WTC11 (cell line): Measurements from ENCODE around the gene XPNPEP1. TPM values are rescaled to one million over a fixed set of nuclear protein-coding genes. Genes with fewer than 3 reads are reported as not detected.

Source experiments
- ATAC-seq: fragments of 200-7000 bp; cut with Tn5 transposase; 2 replicates; pipeline ENCODE4 v1.10.0; 2021; ENCODE audit warnings: mild to moderate bottlenecking, moderate library complexity
- CTCF ChIA-PET: fragments of 300-600 bp; sonication (Branson Sonifier 250); formaldehyde crosslinking; loops from one replicate; lab custom pipeline; 2021; ENCODE audit warnings: antibody characterized with exemption; lab: Charles Lee
- POLR2A ChIA-PET: fragments of 350-600 bp; sonication (Branson Sonifier 250); formaldehyde crosslinking; loops from one replicate; lab custom pipeline; 2021; ENCODE audit warnings: antibody characterized with exemption; lab: Charles Lee
- DNase-seq: peaks from one replicate; pipeline ENCODE4 v3.0.0; 2021; ENCODE audit warnings: low spot score
- H3K27ac Mint-ChIP-seq: 2 replicates; pipeline ENCODE4 v1.8.0; 2021; ENCODE audit warnings: mixed read lengths
- H3K27me3 Mint-ChIP-seq: 2 replicates; pipeline ENCODE4 v1.8.0; 2021; ENCODE audit warnings: low read depth, mild to moderate bottlenecking, moderate library complexity, mixed read lengths
- H3K36me3 Mint-ChIP-seq: 2 replicates; pipeline ENCODE4 v1.8.0; 2021; ENCODE audit warnings: mixed read lengths
- H3K4me1 Mint-ChIP-seq: 2 replicates; pipeline ENCODE4 v1.8.0; 2022; ENCODE audit warnings: mixed read lengths
- H3K4me3 Mint-ChIP-seq: 2 replicates; pipeline ENCODE4 v1.8.0; 2021; ENCODE audit warnings: mild to moderate bottlenecking, moderate library complexity, mixed read lengths
- H3K9me3 Mint-ChIP-seq: 2 replicates; pipeline ENCODE4 v1.8.0; 2021; ENCODE audit warnings: mixed read lengths
- ATF1 ChIP-seq: sonication (generic); formaldehyde crosslinking; IDR thresholded peaks from 2 replicates; pipeline ENCODE4 v1.8.1; 2023; ENCODE audit warnings: mild to moderate bottlenecking, moderate library complexity, missing genetic modification reagents
- EMX1 ChIP-seq: fragments of 250-450 bp; sonication (Bioruptor Pico); IDR thresholded peaks from 2 replicates; pipeline ENCODE4 v1.8.0; 2021; ENCODE audit warnings: mild to moderate bottlenecking
- FOXJ3 ChIP-seq: sonication (generic); formaldehyde crosslinking; IDR thresholded peaks from 2 replicates; pipeline ENCODE4 v1.9.0; 2021; ENCODE audit warnings: missing genetic modification reagents, mild to moderate bottlenecking, borderline replicate concordance
- GRHL2 ChIP-seq: fragments of 250-450 bp; sonication (Bioruptor Pico); IDR thresholded peaks from 2 replicates; pipeline ENCODE4 v1.8.0; 2022; ENCODE audit warnings: mild to moderate bottlenecking, moderate library complexity; ENCODE audit not compliant: insufficient replicate concordance, severe bottlenecking
- HMGA2 ChIP-seq: fragments of 250-450 bp; sonication (Bioruptor Pico); IDR thresholded peaks from 2 replicates; pipeline ENCODE4 v1.4.0; 2021; ENCODE audit warnings: mild to moderate bottlenecking, moderate library complexity
- IRF2 ChIP-seq: sonication (generic); formaldehyde crosslinking; IDR thresholded peaks from 2 replicates; pipeline ENCODE4 v1.8.0; 2022; ENCODE audit warnings: low read depth, missing genetic modification reagents, borderline replicate concordance
- MXD4 ChIP-seq: fragments of 250-450 bp; sonication (Bioruptor Pico); IDR thresholded peaks from 2 replicates; pipeline ENCODE4 v1.8.0; 2021; ENCODE audit warnings: mild to moderate bottlenecking, moderate library complexity, borderline replicate concordance
- NR2C2 ChIP-seq: sonication (generic); formaldehyde crosslinking; IDR thresholded peaks from 2 replicates; pipeline ENCODE4 v1.8.0; 2022; ENCODE audit warnings: mild to moderate bottlenecking, missing genetic modification reagents
- NR3C1 ChIP-seq: sonication (generic); formaldehyde crosslinking; conservative IDR thresholded peaks from 2 replicates; pipeline ENCODE4 v1.8.1; 2023; ENCODE audit warnings: low read depth, mild to moderate bottlenecking, missing genetic modification reagents
- RELA ChIP-seq: sonication (generic); formaldehyde crosslinking; IDR thresholded peaks from 2 replicates; pipeline ENCODE4 v1.8.1; 2022; ENCODE audit warnings: missing genetic modification reagents, mild to moderate bottlenecking, borderline replicate concordance
- RORB ChIP-seq: fragments of 250-450 bp; sonication (Bioruptor Pico); IDR thresholded peaks from 2 replicates; pipeline ENCODE4 v1.9.0; 2021; ENCODE audit warnings: mild to moderate bottlenecking
- SP1 ChIP-seq: sonication (generic); formaldehyde crosslinking; conservative IDR thresholded peaks from 2 replicates; pipeline ENCODE4 v1.8.1; 2022; ENCODE audit warnings: missing genetic modification reagents
- ZNF263 ChIP-seq: sonication (generic); formaldehyde crosslinking; IDR thresholded peaks from 2 replicates; pipeline ENCODE4 v1.8.1; 2022; ENCODE audit warnings: low read depth, mild to moderate bottlenecking, moderate library complexity, missing genetic modification reagents
- total RNA-seq: library from RNA; stranded (reverse); gene quantifications from 3 replicates; pipeline ENCODE4 v1.2.3, GENCODE V29; 2021
- TF ChIP-seq, protein P1 (sequence below): sonication (generic); formaldehyde crosslinking; IDR thresholded peaks from 2 replicates; pipeline ENCODE4 v1.8.0; 2023; ENCODE audit warnings: missing genetic modification reagents
- TF ChIP-seq, protein P2 (sequence below): fragments of 250-450 bp; sonication (Bioruptor Pico); IDR thresholded peaks from 2 replicates; pipeline ENCODE4 v2.1.2; 2022; ENCODE audit warnings: mild to moderate bottlenecking, moderate library complexity
- TF ChIP-seq, protein P3 (sequence below): sonication (generic); formaldehyde crosslinking; IDR thresholded peaks from 2 replicates; pipeline ENCODE4 v1.8.0; 2022; ENCODE audit warnings: mild to moderate bottlenecking, missing genetic modification reagents
- TF ChIP-seq, protein P4 (sequence below): sonication (generic); formaldehyde crosslinking; conservative IDR thresholded peaks from 2 replicates; pipeline ENCODE4 v1.8.1; 2023; ENCODE audit warnings: mild to moderate bottlenecking, low read depth, missing genetic modification reagents, moderate library complexity
- TF ChIP-seq, protein P5 (sequence below): sonication (generic); formaldehyde crosslinking; IDR thresholded peaks from 2 replicates; pipeline ENCODE4 v1.8.0; 2023; ENCODE audit warnings: mild to moderate bottlenecking, missing genetic modification reagents
- TF ChIP-seq, protein P6 (sequence below): fragments of 250-450 bp; sonication (Bioruptor Pico); conservative IDR thresholded peaks from 2 replicates; pipeline ENCODE4 v1.9.0; 2021; ENCODE audit warnings: mild to moderate bottlenecking

Gene XPNPEP1
- total RNA-seq, 1 experiment from 2014 or later = 59.3 TPM

DNA sequence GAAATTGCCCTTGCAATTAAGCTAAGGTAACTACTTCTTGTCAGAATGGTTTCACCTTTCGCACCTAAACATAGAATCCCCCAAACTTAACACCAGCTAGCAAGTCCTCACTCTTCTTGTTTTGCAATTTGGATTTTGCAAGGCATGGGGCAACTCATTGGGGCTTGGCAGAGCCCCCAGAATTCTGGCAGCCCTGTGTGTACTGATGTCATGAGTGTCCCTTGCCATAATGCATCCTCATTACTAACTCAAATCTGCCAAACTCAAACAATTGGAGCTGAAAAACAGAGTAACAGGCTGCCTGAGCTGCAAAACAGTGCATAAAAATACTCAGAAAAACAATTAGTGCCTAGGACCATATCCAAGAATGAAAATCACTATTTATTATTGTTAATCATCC lies 7.9 kb upstream of the XPNPEP1 start:
- POLR2A ChIA-PET = no interaction called here
- H3K4me3 Mint-ChIP-seq = no peak overlapping the region
- TF ChIP-seq SP1 (CRISPR knock-in tag) = no peak
- TF ChIP-seq, protein P1, sequence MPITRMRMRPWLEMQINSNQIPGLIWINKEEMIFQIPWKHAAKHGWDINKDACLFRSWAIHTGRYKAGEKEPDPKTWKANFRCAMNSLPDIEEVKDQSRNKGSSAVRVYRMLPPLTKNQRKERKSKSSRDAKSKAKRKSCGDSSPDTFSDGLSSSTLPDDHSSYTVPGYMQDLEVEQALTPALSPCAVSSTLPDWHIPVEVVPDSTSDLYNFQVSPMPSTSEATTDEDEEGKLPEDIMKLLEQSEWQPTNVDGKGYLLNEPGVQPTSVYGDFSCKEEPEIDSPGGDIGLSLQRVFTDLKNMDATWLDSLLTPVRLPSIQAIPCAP = no peak
- TF ChIP-seq, all 79 proteins: peak for 0
- DNase-seq (no peak), ATAC-seq (no peak)
- CTCF ChIA-PET = interaction anchor here (1.2 kb wide), 1 partner anchor 47 kb away, joined by 4 read pairs; no protein-coding TSS in a partner anchor
- H3K4me1 Mint-ChIP-seq = peaks cover 66% of the 10 kb centered on the region
- H3K27ac Mint-ChIP-seq = no peak overlapping the region; the same call in 1 of the 2 replicates
- no peaks in the 10 kb centered on the region; the same call in 1 of the 2 replicates for H3K27me3 Mint-ChIP-seq
- H3K9me3 Mint-ChIP-seq = peaks cover 9% of the 10 kb centered on the region
- peaks cover 6% of the 10 kb centered on the region; the same call in 1 of the 2 replicates for H3K36me3 Mint-ChIP-seq

DNA sequence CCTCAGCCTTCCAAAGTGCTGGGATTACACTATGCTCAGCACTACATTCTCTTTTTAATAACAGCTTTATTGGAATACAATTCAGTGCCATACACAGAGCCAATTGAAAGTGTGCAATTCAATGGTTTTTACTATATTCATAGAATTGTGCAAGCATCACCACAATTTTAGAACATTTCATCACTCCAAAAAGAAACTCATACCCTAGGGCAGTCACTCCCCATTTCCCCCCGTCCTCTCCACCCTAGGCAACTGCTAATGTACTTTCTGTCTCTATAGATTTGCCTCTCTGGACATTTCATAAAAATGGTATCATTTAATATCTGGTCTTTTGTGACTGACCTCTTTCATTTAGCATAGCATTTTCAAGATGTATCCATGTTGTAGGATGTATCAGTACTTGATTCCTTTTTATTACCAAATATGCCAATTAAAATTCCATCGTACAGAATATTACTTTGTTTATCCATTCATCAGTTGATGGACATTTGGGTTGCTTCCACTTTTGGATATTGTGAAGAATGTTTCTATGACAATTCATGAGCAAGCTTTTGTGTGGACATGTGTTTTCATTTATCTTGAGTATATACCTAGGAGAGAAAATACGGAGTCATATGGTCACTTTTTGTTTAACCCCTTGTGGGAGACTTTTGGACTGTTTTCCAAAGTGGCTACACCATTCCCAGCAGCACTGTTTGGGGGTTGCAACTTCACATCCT lies 6.3 kb upstream of the XPNPEP1 start:
- no peak for ATAC-seq
- TF ChIP-seq FOXJ3 (CRISPR knock-in tag) (no peak), HMGA2 (CRISPR knock-in tag) (no peak), ZNF263 (CRISPR knock-in tag) (no peak), EMX1 (no peak), ATF1 (CRISPR knock-in tag) (no peak), IRF2 (no peak)
- TF ChIP-seq, protein P2, sequence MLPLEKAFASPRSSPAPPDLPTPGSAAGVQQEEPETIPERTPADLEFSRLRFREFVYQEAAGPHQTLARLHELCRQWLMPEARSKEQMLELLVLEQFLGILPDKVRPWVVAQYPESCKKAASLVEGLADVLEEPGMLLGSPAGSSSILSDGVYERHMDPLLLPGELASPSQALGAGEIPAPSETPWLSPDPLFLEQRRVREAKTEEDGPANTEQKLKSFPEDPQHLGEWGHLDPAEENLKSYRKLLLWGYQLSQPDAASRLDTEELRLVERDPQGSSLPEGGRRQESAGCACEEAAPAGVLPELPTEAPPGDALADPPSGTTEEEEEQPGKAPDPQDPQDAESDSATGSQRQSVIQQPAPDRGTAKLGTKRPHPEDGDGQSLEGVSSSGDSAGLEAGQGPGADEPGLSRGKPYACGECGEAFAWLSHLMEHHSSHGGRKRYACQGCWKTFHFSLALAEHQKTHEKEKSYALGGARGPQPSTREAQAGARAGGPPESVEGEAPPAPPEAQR (CRISPR knock-in tag) = no peak
- TF ChIP-seq, protein P3, sequence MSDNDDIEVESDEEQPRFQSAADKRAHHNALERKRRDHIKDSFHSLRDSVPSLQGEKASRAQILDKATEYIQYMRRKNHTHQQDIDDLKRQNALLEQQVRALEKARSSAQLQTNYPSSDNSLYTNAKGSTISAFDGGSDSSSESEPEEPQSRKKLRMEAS (CRISPR knock-in tag) = no peak
- TF ChIP-seq, protein P4, sequence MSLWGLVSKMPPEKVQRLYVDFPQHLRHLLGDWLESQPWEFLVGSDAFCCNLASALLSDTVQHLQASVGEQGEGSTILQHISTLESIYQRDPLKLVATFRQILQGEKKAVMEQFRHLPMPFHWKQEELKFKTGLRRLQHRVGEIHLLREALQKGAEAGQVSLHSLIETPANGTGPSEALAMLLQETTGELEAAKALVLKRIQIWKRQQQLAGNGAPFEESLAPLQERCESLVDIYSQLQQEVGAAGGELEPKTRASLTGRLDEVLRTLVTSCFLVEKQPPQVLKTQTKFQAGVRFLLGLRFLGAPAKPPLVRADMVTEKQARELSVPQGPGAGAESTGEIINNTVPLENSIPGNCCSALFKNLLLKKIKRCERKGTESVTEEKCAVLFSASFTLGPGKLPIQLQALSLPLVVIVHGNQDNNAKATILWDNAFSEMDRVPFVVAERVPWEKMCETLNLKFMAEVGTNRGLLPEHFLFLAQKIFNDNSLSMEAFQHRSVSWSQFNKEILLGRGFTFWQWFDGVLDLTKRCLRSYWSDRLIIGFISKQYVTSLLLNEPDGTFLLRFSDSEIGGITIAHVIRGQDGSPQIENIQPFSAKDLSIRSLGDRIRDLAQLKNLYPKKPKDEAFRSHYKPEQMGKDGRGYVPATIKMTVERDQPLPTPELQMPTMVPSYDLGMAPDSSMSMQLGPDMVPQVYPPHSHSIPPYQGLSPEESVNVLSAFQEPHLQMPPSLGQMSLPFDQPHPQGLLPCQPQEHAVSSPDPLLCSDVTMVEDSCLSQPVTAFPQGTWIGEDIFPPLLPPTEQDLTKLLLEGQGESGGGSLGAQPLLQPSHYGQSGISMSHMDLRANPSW (CRISPR knock-in tag) = no peak
- peaks cover 66% of the 10 kb centered on the region for H3K4me1 Mint-ChIP-seq
- H3K27me3 Mint-ChIP-seq = peaks cover 4% of the 10 kb centered on the region
- POLR2A ChIA-PET = no interaction called here
- DNase-seq = no peak
- no peak overlapping the region for H3K4me3 Mint-ChIP-seq
- H3K9me3 Mint-ChIP-seq = peaks cover 9% of the 10 kb centered on the region
- H3K36me3 Mint-ChIP-seq = peaks cover 6% of the 10 kb centered on the region; the same call in 1 of the 2 replicates
- CTCF ChIA-PET = interaction anchor here (0.6 kb wide), 1 partner anchor 33 kb away, joined by 3 read pairs; no protein-coding TSS in a partner anchor
- H3K27ac Mint-ChIP-seq = no peak overlapping the region

DNA sequence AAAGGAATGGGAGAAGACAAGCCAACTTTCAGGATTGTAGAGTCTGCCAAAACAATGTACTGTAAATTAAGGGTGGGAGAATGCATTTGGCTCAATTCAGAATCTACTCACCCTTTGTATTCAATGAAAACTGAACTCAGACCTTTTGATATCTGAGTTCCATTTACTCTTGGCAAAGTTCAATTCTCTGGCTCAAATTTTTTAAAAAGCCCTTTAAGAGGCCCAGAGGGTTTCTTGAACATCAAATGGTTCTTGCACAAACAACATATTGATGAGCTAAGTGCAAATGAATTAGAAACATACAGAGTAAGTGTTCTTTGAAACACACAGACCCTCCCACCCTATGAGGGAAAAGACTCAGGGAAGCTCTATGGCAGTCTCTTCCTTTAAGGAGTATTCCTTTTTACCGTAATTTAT lies 5.2 kb upstream of the XPNPEP1 start:
- Mint-ChIP-seq H3K9me3 (peaks cover 9% of the 10 kb centered on the region), H3K4me3 (no peak overlapping the region), H3K27ac (no peak overlapping the region), H3K4me1 (peaks cover 65% of the 10 kb centered on the region), H3K36me3 (peaks cover 6% of the 10 kb centered on the region; the same call in 1 of the 2 replicates), H3K27me3 (peaks cover 15% of the 10 kb centered on the region)
- DNase-seq (no peak), ATAC-seq (no peak)
- POLR2A ChIA-PET = no interaction called here
- CTCF ChIA-PET = no interaction called here
- TF ChIP-seq NR3C1 (CRISPR knock-in tag) (no peak), RORB (CRISPR knock-in tag) (no peak), NR2C2 (no peak), GRHL2 (no peak), RELA (CRISPR knock-in tag) (no peak), MXD4 (CRISPR knock-in tag) (no peak)
- TF ChIP-seq, protein P2 (CRISPR knock-in tag) = no peak
- TF ChIP-seq, protein P5, sequence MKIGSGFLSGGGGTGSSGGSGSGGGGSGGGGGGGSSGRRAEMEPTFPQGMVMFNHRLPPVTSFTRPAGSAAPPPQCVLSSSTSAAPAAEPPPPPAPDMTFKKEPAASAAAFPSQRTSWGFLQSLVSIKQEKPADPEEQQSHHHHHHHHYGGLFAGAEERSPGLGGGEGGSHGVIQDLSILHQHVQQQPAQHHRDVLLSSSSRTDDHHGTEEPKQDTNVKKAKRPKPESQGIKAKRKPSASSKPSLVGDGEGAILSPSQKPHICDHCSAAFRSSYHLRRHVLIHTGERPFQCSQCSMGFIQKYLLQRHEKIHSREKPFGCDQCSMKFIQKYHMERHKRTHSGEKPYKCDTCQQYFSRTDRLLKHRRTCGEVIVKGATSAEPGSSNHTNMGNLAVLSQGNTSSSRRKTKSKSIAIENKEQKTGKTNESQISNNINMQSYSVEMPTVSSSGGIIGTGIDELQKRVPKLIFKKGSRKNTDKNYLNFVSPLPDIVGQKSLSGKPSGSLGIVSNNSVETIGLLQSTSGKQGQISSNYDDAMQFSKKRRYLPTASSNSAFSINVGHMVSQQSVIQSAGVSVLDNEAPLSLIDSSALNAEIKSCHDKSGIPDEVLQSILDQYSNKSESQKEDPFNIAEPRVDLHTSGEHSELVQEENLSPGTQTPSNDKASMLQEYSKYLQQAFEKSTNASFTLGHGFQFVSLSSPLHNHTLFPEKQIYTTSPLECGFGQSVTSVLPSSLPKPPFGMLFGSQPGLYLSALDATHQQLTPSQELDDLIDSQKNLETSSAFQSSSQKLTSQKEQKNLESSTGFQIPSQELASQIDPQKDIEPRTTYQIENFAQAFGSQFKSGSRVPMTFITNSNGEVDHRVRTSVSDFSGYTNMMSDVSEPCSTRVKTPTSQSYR (CRISPR knock-in tag) = no peak
- TF ChIP-seq, protein P6, sequence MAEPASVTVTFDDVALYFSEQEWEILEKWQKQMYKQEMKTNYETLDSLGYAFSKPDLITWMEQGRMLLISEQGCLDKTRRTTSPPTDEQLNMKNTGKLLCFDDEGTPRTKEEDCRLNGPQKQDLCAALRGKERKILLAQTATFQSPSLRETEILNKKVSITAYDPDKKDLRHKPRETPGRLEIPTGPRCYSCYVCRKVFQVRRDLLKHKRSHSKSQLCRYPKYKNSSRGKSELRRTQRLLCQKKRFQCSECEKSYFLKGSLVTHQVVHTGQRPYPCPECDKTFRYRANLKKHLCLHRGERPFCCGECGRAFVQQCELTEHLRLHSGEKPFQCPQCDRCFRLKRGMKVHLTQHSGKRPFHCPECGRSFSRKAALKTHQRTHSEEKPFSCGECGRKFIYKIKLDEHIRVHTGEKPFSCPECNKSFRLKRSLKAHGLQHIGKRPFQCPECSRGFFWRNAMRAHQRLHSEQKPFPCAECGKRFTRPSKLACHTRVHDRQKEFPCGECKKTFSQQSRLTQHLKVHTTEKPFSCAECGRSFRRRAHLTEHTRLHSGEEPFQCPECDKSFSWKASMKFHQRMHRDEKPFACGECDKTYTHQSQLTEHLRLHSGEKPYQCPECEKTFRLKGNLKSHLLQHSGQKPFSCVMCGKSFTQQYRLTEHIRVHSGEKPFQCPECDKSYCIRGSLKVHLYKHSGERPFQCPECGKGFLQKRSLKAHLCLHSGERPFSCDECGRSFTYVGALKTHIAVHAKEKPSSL (CRISPR knock-in tag) = no peak
